ENCODE results near the gene MAD2L2. TPM values are rescaled to one million over a fixed set of nuclear protein-coding genes. Genes with fewer than 3 reads are reported as not detected.

Gene MAD2L2
- total RNA-seq, 1 experiment from 2014 or later: 84.8 TPM

DNA sequence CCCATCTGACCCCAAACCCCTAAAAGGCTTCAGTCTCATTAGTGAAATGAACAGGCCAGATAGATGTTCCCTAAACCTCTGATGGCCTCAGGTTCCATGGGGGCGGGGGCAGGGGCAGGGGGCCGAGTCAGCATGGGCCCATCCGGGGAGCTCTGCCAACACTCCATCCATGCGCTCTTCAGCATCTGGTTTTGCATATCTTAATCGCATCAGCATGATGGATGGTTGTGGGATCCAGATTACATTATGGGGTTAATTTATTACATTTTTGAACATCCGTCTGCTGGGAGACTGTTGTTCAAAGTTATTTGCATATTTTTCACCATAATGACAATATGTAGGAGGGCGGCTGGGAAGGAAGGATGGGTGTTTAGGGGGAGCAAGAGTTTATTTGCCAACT, 3.1 kb upstream of the MAD2L2 start:
- H3K4me3 ChIP-seq (ENCODE audit: low read depth in 2 of 2, low read length in 2 of 2): no peak overlapping the region
- H3K4me1 ChIP-seq (ENCODE audit: control insufficient read depth, insufficient read depth, low read length): peaks cover 7% of the 10 kb centered on the region
- TF ChIP-seq SIN3A (IDR thresholded peaks at IDR 0.05; ENCODE audit: borderline replicate concordance, insufficient read depth, low read depth, low read length) (no peak), TCF7L2 (IDR thresholded peaks at IDR 0.05; ENCODE audit: low read depth, low read length) (no peak), POLR2AphosphoS5 (IDR thresholded peaks at IDR 0.05; ENCODE audit: low read depth, low read length) (no peak)
- TF ChIP-seq, protein P1, sequence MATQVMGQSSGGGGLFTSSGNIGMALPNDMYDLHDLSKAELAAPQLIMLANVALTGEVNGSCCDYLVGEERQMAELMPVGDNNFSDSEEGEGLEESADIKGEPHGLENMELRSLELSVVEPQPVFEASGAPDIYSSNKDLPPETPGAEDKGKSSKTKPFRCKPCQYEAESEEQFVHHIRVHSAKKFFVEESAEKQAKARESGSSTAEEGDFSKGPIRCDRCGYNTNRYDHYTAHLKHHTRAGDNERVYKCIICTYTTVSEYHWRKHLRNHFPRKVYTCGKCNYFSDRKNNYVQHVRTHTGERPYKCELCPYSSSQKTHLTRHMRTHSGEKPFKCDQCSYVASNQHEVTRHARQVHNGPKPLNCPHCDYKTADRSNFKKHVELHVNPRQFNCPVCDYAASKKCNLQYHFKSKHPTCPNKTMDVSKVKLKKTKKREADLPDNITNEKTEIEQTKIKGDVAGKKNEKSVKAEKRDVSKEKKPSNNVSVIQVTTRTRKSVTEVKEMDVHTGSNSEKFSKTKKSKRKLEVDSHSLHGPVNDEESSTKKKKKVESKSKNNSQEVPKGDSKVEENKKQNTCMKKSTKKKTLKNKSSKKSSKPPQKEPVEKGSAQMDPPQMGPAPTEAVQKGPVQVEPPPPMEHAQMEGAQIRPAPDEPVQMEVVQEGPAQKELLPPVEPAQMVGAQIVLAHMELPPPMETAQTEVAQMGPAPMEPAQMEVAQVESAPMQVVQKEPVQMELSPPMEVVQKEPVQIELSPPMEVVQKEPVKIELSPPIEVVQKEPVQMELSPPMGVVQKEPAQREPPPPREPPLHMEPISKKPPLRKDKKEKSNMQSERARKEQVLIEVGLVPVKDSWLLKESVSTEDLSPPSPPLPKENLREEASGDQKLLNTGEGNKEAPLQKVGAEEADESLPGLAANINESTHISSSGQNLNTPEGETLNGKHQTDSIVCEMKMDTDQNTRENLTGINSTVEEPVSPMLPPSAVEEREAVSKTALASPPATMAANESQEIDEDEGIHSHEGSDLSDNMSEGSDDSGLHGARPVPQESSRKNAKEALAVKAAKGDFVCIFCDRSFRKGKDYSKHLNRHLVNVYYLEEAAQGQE (IDR thresholded peaks at IDR 0.05; ENCODE audit: insufficient read depth in 1 of 2, low read depth in 2 of 2, low read length in 1 of 2): no peak
- TF ChIP-seq, protein P2, sequence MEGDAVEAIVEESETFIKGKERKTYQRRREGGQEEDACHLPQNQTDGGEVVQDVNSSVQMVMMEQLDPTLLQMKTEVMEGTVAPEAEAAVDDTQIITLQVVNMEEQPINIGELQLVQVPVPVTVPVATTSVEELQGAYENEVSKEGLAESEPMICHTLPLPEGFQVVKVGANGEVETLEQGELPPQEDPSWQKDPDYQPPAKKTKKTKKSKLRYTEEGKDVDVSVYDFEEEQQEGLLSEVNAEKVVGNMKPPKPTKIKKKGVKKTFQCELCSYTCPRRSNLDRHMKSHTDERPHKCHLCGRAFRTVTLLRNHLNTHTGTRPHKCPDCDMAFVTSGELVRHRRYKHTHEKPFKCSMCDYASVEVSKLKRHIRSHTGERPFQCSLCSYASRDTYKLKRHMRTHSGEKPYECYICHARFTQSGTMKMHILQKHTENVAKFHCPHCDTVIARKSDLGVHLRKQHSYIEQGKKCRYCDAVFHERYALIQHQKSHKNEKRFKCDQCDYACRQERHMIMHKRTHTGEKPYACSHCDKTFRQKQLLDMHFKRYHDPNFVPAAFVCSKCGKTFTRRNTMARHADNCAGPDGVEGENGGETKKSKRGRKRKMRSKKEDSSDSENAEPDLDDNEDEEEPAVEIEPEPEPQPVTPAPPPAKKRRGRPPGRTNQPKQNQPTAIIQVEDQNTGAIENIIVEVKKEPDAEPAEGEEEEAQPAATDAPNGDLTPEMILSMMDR (IDR thresholded peaks at IDR 0.05): no peak
- in situ Hi-C loops (cut with HindIII; ENCODE audit: low pct_unique_long_range_greater_than_20kb, low sequenced_read_pairs) (no loop called here), intact Hi-C loops (cut with micrococcal nuclease; ENCODE audit: unreplicated experiment) (no loop called here)
- no peaks in the 10 kb centered on the region for H3K27me3 ChIP-seq (ENCODE audit: control insufficient read depth, insufficient read depth, low read length)
- H3K36me3 ChIP-seq (ENCODE audit: control insufficient read depth, insufficient read depth, low read length): no peaks in the 10 kb centered on the region
- H3K27ac ChIP-seq (ENCODE audit: low read length): no peak overlapping the region
- no peaks in the 10 kb centered on the region for H3K9me3 ChIP-seq (ENCODE audit: control insufficient read depth, insufficient read depth, low read depth, low read length)
- ATAC-seq (no peak), DNase-seq (ENCODE audit: low read depth, low spot score) (no peak)
- ChIA-PET POLR2A (no interaction called here), CTCF (no interaction called here)
- BruUV-seq (replicated peaks): no TSS peak

DNA sequence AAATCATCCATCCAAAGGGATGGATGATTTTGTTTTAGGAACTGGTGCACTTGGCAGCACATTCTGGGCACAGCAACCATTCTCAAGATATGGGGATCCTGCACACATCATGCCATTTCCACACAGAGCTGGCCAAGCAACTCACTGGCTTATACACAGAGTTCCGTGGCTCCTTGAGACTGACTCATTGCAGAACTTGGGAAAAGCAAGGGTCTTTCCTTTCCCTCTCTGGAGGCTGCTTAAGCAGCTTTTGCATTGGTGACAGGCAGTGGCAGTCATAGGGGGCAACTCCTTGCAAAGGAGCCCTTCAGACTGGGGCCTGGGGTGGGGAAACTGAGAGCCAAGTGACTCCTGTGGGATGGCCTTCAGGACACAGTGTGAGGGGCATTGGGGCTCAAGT, 1.9 kb upstream of the MAD2L2 start:
- Histone ChIP-seq H3K4me1 (ENCODE audit: control insufficient read depth, insufficient read depth, low read length) (peaks cover 7% of the 10 kb centered on the region), H3K27ac (ENCODE audit: low read length) (no peak overlapping the region), H3K36me3 (ENCODE audit: control insufficient read depth, insufficient read depth, low read length) (no peaks in the 10 kb centered on the region), H3K9me3 (ENCODE audit: control insufficient read depth, insufficient read depth, low read depth, low read length) (no peaks in the 10 kb centered on the region), H3K4me3 (ENCODE audit: low read depth in 2 of 2, low read length in 2 of 2) (no peak overlapping the region), H3K27me3 (ENCODE audit: control insufficient read depth, insufficient read depth, low read length) (no peaks in the 10 kb centered on the region)
- no peak for ATAC-seq
- in situ Hi-C loops (cut with HindIII; ENCODE audit: low pct_unique_long_range_greater_than_20kb, low sequenced_read_pairs): no loop called here
- DNase-seq (ENCODE audit: low read depth, low spot score): no peak
- TF ChIP-seq, protein P2 (IDR thresholded peaks at IDR 0.05): no peak
- TF ChIP-seq TCF7L2 (IDR thresholded peaks at IDR 0.05; ENCODE audit: low read depth, low read length): no peak
- TF ChIP-seq POLR2AphosphoS5 (IDR thresholded peaks at IDR 0.05; ENCODE audit: low read depth, low read length): no peak
- TF ChIP-seq SIN3A (IDR thresholded peaks at IDR 0.05; ENCODE audit: borderline replicate concordance, insufficient read depth, low read depth, low read length): no peak
- TF ChIP-seq, protein P1 (IDR thresholded peaks at IDR 0.05; ENCODE audit: insufficient read depth in 1 of 2, low read depth in 2 of 2, low read length in 1 of 2): no peak
- POLR2A ChIA-PET: no interaction called here
- BruUV-seq (replicated peaks): no TSS peak
- CTCF ChIA-PET: no interaction called here
- intact Hi-C loops (cut with micrococcal nuclease; ENCODE audit: unreplicated experiment): no loop called here

Data from Panc1 (cell line).